ENCODE results near the gene CACNB3. TPM values are rescaled to one million over a fixed set of nuclear protein-coding genes. Genes with fewer than 3 reads are reported as not detected.

CACNB3 gene
- total and polyA plus RNA-seq, 2 experiments from 2014 or later, result 23.2 to 28.6 TPM

- Histone ChIP-seq H4K20me1 (ENCODE audit: insufficient read depth, poor library complexity, severe bottlenecking) (peaks cover 2% of the 10 kb centered on the region), H3K79me2 (peaks cover 8% of the 10 kb centered on the region), H2AFZ (no peak overlapping the region), H3K36me3 (replicated peaks; ENCODE audit: insufficient read depth, low read depth) (no peaks in the 10 kb centered on the region), H3K4me3 (no peak overlapping the region), H3K9me3 (ENCODE audit: low read depth) (no peaks in the 10 kb centered on the region), H3K9me2 (replicated peaks; ENCODE audit: insufficient read depth) (no peaks in the 10 kb centered on the region), H3K27me3 (no peaks in the 10 kb centered on the region), H3K4me1 (ENCODE audit: insufficient read depth) (no peaks in the 10 kb centered on the region), H3K4me2 (peak overlapping the region; percentile 76), H3K27ac (no peak overlapping the region)
- 72% methylated on average over 4 of the region's 4 CpGs for WGBS (ENCODE audit: low lambda C conversion rate, missing lambda C conversion rate)
- DNase-seq (ENCODE audit: low spot score), result no peak
- TF ChIP-seq EZH2 (IDR thresholded peaks at IDR 0.05; ENCODE audit: borderline replicate concordance), result no peak
- no peak for TF ChIP-seq EZH2phosphoT487 (IDR thresholded peaks at IDR 0.05; ENCODE audit: low read depth, severe bottlenecking, unreplicated experiment)
- TF ChIP-seq CTCF (IDR thresholded peaks at IDR 0.05; ENCODE audit: poor library complexity), result no peak
These were observed 45.0 kb downstream of the CACNB3 start for GRCh38 chr12:48863291-48863690.

GRCh38 chr12:48865281-48866051 lies 47.2 kb downstream of the CACNB3 start, which contains the start of gene RND1:
Gene RND1 (minus strand): TSS chr12:48865870. CDS start chr12:48865767, 103 bp downstream.
- Histone ChIP-seq H3K27ac (peak within 1 kb of the TSS; percentile 96), H3K4me3 (peak within 1 kb of the TSS; percentile 26), H2AFZ (peak within 1 kb of the TSS; percentile 23), H4K20me1 (ENCODE audit: insufficient read depth, poor library complexity, severe bottlenecking) (peaks cover 2% of the 10 kb centered on the region), H3K4me2 (peak within 1 kb of the TSS; percentile 76), H3K9me2 (replicated peaks; ENCODE audit: insufficient read depth) (no peaks in the 10 kb centered on the region), H3K4me1 (ENCODE audit: insufficient read depth) (no peaks in the 10 kb centered on the region), H3K27me3 (no peaks in the 10 kb centered on the region), H3K79me2 (peaks cover 8% of the 10 kb centered on the region), H3K36me3 (replicated peaks; ENCODE audit: insufficient read depth, low read depth) (no peaks in the 10 kb centered on the region), H3K9me3 (ENCODE audit: low read depth) (no peaks in the 10 kb centered on the region)
- WGBS (ENCODE audit: low lambda C conversion rate, missing lambda C conversion rate), result 2% methylated on average over 21 of the region's 32 CpGs
- TF ChIP-seq EZH2 (IDR thresholded peaks at IDR 0.05; ENCODE audit: borderline replicate concordance) (no peak), CTCF (IDR thresholded peaks at IDR 0.05; ENCODE audit: poor library complexity) (no peak), EZH2phosphoT487 (IDR thresholded peaks at IDR 0.05; ENCODE audit: low read depth, severe bottlenecking, unreplicated experiment) (no peak)
- peak; percentile 95 for DNase-seq (ENCODE audit: low spot score)

GRCh38 chr12:48866052-48866711 lies 47.9 kb downstream of the CACNB3 start:
- no peaks in the 10 kb centered on the region for H3K4me1 ChIP-seq (ENCODE audit: insufficient read depth)
- H3K9me3 ChIP-seq (ENCODE audit: low read depth), result no peaks in the 10 kb centered on the region
- DNase-seq (ENCODE audit: low spot score), result no peak
- 82% methylated on average over 6 of the region's 6 CpGs for WGBS (ENCODE audit: low lambda C conversion rate, missing lambda C conversion rate)
- H3K27me3 ChIP-seq, result no peaks in the 10 kb centered on the region
- H3K27ac ChIP-seq, result peak overlapping the region; percentile 96
- peaks cover 2% of the 10 kb centered on the region for H4K20me1 ChIP-seq (ENCODE audit: insufficient read depth, poor library complexity, severe bottlenecking)
- H3K36me3 ChIP-seq (replicated peaks; ENCODE audit: insufficient read depth, low read depth), result no peaks in the 10 kb centered on the region
- peak overlapping the region; percentile 23 for H2AFZ ChIP-seq
- peaks cover 8% of the 10 kb centered on the region for H3K79me2 ChIP-seq
- H3K4me2 ChIP-seq, result peak overlapping the region; percentile 76
- H3K4me3 ChIP-seq, result no peak overlapping the region
- H3K9me2 ChIP-seq (replicated peaks; ENCODE audit: insufficient read depth), result no peaks in the 10 kb centered on the region
- TF ChIP-seq CTCF (IDR thresholded peaks at IDR 0.05; ENCODE audit: poor library complexity) (no peak), EZH2phosphoT487 (IDR thresholded peaks at IDR 0.05; ENCODE audit: low read depth, severe bottlenecking, unreplicated experiment) (no peak), EZH2 (IDR thresholded peaks at IDR 0.05; ENCODE audit: borderline replicate concordance) (no peak)
